K562 (cell line): ENCODE data around the gene RASGEF1C. TPM values are rescaled to one million over a fixed set of nuclear protein-coding genes. Genes with fewer than 3 reads are reported as not detected.

ENCODE experiments used
- BDP1 ChIP-seq: IDR thresholded peaks from 3 replicates; pipeline ENCODE4 v1.6.1; 2011; ENCODE audit not compliant: insufficient read length, insufficient read depth
- EHMT2 ChIP-seq: fragments of 450-650 bp; IDR thresholded peaks from 2 replicates; pipeline ENCODE4 v1.6.1; 2018; ENCODE audit warnings: antibody characterized with exemption
- HNRNPLL ChIP-seq: fragments of 200-400 bp; formaldehyde crosslinking; IDR thresholded peaks from 2 replicates; pipeline ENCODE4 v1.6.1; 2017; ENCODE audit warnings: low read length, low read depth, mild to moderate bottlenecking; ENCODE audit not compliant: poor library complexity, severe bottlenecking
- ILK ChIP-seq: fragments of 450-650 bp; IDR thresholded peaks from 2 replicates; pipeline ENCODE4 v1.6.1; 2016; ENCODE audit warnings: missing genetic modification characterization, low read depth, mild to moderate bottlenecking, missing compliant biosample characterization, moderate library complexity, borderline replicate concordance
- MAFK ChIP-seq: IDR thresholded peaks from 2 replicates; pipeline ENCODE4 v1.6.1; 2011; ENCODE audit warnings: low read length, improper control_type of control experiment
- NBN ChIP-seq: fragments of 450-650 bp; IDR thresholded peaks from 2 replicates; pipeline ENCODE4 v1.6.1; 2016; ENCODE audit warnings: low read depth, mild to moderate bottlenecking
- PML ChIP-seq: IDR thresholded peaks from 2 replicates; pipeline ENCODE4 v1.6.1; 2012; ENCODE audit warnings: low read length, inconsistent platforms
- PPARD ChIP-seq: fragments of 250-450 bp; sonication (Bioruptor Pico); IDR thresholded peaks from 2 replicates; pipeline ENCODE4 v1.8.0; 2022; ENCODE audit warnings: inconsistent platforms, mild to moderate bottlenecking, moderate library complexity
- SAFB2 ChIP-seq: fragments of 200-400 bp; formaldehyde crosslinking; IDR thresholded peaks from 2 replicates; pipeline ENCODE4 v1.6.1; 2018; ENCODE audit warnings: borderline replicate concordance, low read length, low read depth, moderate library complexity; ENCODE audit not compliant: severe bottlenecking
- SRSF3 ChIP-seq: fragments of 200-400 bp; formaldehyde crosslinking; IDR thresholded peaks from 2 replicates; pipeline ENCODE4 v1.6.1; 2016; ENCODE audit warnings: mild to moderate bottlenecking, low read length, moderate library complexity; ENCODE audit not compliant: insufficient read depth
- ZNF175 ChIP-seq: fragments of 200-800 bp; sonication (Bioruptor generic); IDR thresholded peaks from 2 replicates; pipeline ENCODE4 v1.6.1; 2016; ENCODE audit warnings: low read depth, mild to moderate bottlenecking, missing genetic modification characterization, missing compliant biosample characterization
- ZNF76 ChIP-seq: fragments of 250-450 bp; sonication (Bioruptor Pico); IDR thresholded peaks from 2 replicates; pipeline ENCODE4 v1.4.0; 2020; ENCODE audit warnings: mild to moderate bottlenecking, moderate library complexity, borderline replicate concordance
- polyA plus RNA-seq, 8 experiments: library from polyadenylated mRNA; depleted of rRNA in 4 of 8; stranded (reverse) in 5 of 8; unstranded in 3 of 8; fragments of >200 nt; fragmentation: Nextera tagmentation in 2 of 8; fragmentation: Illumina TruSeq in 1 of 8; extraction: Ambion mirVana in 2 of 8; extraction: Trizol in 1 of 8; gene quantifications; 2 replicates each; pipeline versions ENCODE4 v1.2.1 to v1.2.3, GENCODE V29; 2011 to 2014; ENCODE audit warnings: inconsistent platforms in 1 of 8, missing spikeins in 1 of 8
- total RNA-seq, 7 experiments: library from RNA; depleted of rRNA in 6 of 7; stranded (reverse); fragments of >200 nt in 6 of 7; fragmentation: Illumina TruSeq in 2 of 7; extraction: Trizol in 2 of 7; gene quantifications; 2 replicates each; pipeline versions ENCODE4 v1.2.1 to v1.2.3, GENCODE V29; 2011 to 2021; ENCODE audit warnings: low replicate concordance in 1 of 7
- TF ChIP-seq, protein P1 (sequence below), 2 experiments: fragments of 250-450 bp in 1 of 2; fragments of 450-650 bp in 1 of 2; sonication (Bioruptor Pico) in 1 of 2; IDR thresholded peaks; 2 replicates each; pipeline versions ENCODE4 v1.6.1 to v1.8.0; 2016 to 2021; ENCODE audit warnings: mild to moderate bottlenecking in 2 of 2, moderate library complexity in 2 of 2, missing compliant biosample characterization in 1 of 2, missing genetic modification characterization in 1 of 2
- TF ChIP-seq, protein P2 (sequence below): sonication (generic); formaldehyde crosslinking; IDR thresholded peaks from 2 replicates; pipeline ENCODE4 v1.8.0; 2022; ENCODE audit warnings: mild to moderate bottlenecking, missing genetic modification reagents
- TF ChIP-seq, protein P3 (sequence below): fragments of 450-650 bp; IDR thresholded peaks from 2 replicates; pipeline ENCODE4 v1.6.1; 2016

RASGEF1C gene
- total and polyA plus RNA-seq, 9 of the 15 experiments (the other 6 are each of a cell fraction or from before 2014, with no cell fraction given) = 0.04 to 1.1 (median 0.21) TPM; not detected in 4

DNA sequence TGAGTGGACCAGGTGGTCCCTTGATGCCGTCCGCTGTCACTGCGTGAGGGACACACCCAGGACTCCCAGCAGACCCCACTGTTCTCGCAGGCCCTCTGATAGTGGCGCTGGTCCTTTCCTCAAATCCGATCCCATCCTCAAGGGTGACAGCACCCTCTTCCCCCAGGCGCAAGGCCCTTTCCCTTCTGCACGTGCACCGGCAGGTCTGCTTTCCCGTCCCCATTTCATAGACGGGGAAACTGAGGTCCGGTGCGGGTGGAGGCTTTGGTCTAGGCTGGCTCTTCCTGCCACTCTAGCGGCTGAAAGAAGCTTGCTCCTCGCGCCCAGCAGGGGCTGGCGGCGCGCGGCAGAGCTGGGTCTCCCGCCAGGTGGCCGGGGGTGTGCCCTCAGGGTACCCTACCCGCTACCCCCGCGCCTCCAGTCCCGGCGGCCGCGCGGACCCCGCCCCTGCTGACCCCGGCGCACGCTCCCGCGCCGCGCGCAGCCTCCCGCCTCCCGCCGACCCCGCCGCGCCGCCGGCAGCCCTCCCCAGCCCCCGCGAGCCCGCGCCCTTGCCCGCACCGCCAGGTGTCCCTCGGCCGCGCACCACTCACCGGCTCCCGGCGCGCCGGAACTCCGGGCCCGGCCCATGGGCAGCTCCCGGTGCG is 453 bp downstream of the RASGEF1C start (continued):
- TF ChIP-seq, protein P1, sequence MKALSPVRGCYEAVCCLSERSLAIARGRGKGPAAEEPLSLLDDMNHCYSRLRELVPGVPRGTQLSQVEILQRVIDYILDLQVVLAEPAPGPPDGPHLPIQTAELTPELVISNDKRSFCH (CRISPR knock-in tag; IDR thresholded peaks at IDR 0.05) = no peak
- TF ChIP-seq, protein P1 (tag; IDR thresholded peaks at IDR 0.05) = 0 out of 2 replicates have a peak, but pooled peaks have one; percentile 18
- no peak for TF ChIP-seq ILK
- no peak for TF ChIP-seq BDP1
- TF ChIP-seq PPARD (CRISPR knock-in tag) = no peak
- TF ChIP-seq, protein P2, sequence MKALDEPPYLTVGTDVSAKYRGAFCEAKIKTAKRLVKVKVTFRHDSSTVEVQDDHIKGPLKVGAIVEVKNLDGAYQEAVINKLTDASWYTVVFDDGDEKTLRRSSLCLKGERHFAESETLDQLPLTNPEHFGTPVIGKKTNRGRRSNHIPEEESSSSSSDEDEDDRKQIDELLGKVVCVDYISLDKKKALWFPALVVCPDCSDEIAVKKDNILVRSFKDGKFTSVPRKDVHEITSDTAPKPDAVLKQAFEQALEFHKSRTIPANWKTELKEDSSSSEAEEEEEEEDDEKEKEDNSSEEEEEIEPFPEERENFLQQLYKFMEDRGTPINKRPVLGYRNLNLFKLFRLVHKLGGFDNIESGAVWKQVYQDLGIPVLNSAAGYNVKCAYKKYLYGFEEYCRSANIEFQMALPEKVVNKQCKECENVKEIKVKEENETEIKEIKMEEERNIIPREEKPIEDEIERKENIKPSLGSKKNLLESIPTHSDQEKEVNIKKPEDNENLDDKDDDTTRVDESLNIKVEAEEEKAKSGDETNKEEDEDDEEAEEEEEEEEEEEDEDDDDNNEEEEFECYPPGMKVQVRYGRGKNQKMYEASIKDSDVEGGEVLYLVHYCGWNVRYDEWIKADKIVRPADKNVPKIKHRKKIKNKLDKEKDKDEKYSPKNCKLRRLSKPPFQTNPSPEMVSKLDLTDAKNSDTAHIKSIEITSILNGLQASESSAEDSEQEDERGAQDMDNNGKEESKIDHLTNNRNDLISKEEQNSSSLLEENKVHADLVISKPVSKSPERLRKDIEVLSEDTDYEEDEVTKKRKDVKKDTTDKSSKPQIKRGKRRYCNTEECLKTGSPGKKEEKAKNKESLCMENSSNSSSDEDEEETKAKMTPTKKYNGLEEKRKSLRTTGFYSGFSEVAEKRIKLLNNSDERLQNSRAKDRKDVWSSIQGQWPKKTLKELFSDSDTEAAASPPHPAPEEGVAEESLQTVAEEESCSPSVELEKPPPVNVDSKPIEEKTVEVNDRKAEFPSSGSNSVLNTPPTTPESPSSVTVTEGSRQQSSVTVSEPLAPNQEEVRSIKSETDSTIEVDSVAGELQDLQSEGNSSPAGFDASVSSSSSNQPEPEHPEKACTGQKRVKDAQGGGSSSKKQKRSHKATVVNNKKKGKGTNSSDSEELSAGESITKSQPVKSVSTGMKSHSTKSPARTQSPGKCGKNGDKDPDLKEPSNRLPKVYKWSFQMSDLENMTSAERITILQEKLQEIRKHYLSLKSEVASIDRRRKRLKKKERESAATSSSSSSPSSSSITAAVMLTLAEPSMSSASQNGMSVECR (CRISPR knock-in tag) = no peak
- no peak for TF ChIP-seq MAFK
- TF ChIP-seq, protein P3, sequence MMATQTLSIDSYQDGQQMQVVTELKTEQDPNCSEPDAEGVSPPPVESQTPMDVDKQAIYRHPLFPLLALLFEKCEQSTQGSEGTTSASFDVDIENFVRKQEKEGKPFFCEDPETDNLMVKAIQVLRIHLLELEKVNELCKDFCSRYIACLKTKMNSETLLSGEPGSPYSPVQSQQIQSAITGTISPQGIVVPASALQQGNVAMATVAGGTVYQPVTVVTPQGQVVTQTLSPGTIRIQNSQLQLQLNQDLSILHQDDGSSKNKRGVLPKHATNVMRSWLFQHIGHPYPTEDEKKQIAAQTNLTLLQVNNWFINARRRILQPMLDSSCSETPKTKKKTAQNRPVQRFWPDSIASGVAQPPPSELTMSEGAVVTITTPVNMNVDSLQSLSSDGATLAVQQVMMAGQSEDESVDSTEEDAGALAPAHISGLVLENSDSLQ = no peak
- no peak for TF ChIP-seq SAFB2
- no peak for TF ChIP-seq EHMT2
- TF ChIP-seq HNRNPLL = no peak
- TF ChIP-seq NBN = no peak
- TF ChIP-seq SRSF3 = no peak
- no peak for TF ChIP-seq ZNF76 (CRISPR knock-in tag)
- no peak for TF ChIP-seq ZNF175
- TF ChIP-seq PML = no peak
